SK-N-SH (cell line): ENCODE results near the gene SPINT3. TPM values are rescaled to one million over a fixed set of nuclear protein-coding genes. Genes with fewer than 3 reads are reported as not detected.

Source experiments
- polyA plus RNA-seq, 3 experiments: library from polyadenylated mRNA; depleted of rRNA; stranded (reverse); fragments of >200 nt; gene quantifications; 2 replicates each; pipeline ENCODE4 v1.2.3, GENCODE V29; 2012
- small RNA-seq, 7 experiments: library from RNA; depleted of rRNA; stranded (forward); fragments of <200 nt; gene quantifications; one replicate each; pipeline ENCODE3, GENCODE V24; 2012

SPINT3 gene
- polyA plus RNA-seq, 1 of the 3 experiments (the other 2 are of a cell fraction), result not detected

Small RNA genes lying within 50 kb of the gene (small RNA-seq; reads per million reads assigned to genes)
- gene AL031663.1 (0 to 3.4 (median 0) reads per million in 7 experiments), gene HSPD1P21 (0 reads per million in 7 experiments), gene RNA5SP485 (0 reads per million in 7 experiments)

Other genes starting within 250 kb of the SPINT3 start
- gene RBPJL, start 208.8 kb downstream of the SPINT3 start, polyA plus RNA-seq (2012; rRNA removed), result not detected in 2 replicates
- gene MATN4, start 207.3 kb downstream of the SPINT3 start, polyA plus RNA-seq (2012; rRNA removed), result 0.13 and 0.16 TPM in 2 replicates
- gene SDC4, start 167.2 kb downstream of the SPINT3 start, polyA plus RNA-seq (2012; rRNA removed), result 131 and 192 TPM in 2 replicates
- gene SYS1, start 152.5 kb downstream of the SPINT3 start, polyA plus RNA-seq (2012; rRNA removed), result 26.5 and 26.9 TPM in 2 replicates
- not detected in 2 replicates for gene TP53TG5, start 137.3 kb downstream of the SPINT3 start, polyA plus RNA-seq (2012; rRNA removed)
- gene DBNDD2, start 107.3 kb downstream of the SPINT3 start, polyA plus RNA-seq (2012; rRNA removed), result 22.4 and 24.5 TPM in 2 replicates
- 144 and 149 TPM in 2 replicates for gene PIGT, start 99.5 kb downstream of the SPINT3 start, polyA plus RNA-seq (2012; rRNA removed)
- 0.21 TPM in 1 of 2 replicates, not detected in the other for gene WFDC2, start 45.9 kb downstream of the SPINT3 start, polyA plus RNA-seq (2012; rRNA removed)
- not detected in 2 replicates for gene WFDC6, start 23.9 kb upstream of the SPINT3 start, polyA plus RNA-seq (2012; rRNA removed)
- gene EPPIN, start 31.8 kb upstream of the SPINT3 start, polyA plus RNA-seq (2012; rRNA removed), result not detected in 2 replicates
- gene WFDC8, start 63.7 kb upstream of the SPINT3 start, polyA plus RNA-seq (2012; rRNA removed), result not detected in 2 replicates
- gene WFDC10A, start 114.1 kb upstream of the SPINT3 start, polyA plus RNA-seq (2012; rRNA removed), result not detected in 2 replicates
- not detected in 2 replicates for gene WFDC9, start 115.7 kb upstream of the SPINT3 start, polyA plus RNA-seq (2012; rRNA removed)
- gene WFDC11, start 154.6 kb upstream of the SPINT3 start, polyA plus RNA-seq (2012; rRNA removed), result not detected in 2 replicates
- gene WFDC13, start 186.4 kb upstream of the SPINT3 start, polyA plus RNA-seq (2012; rRNA removed), result not detected in 2 replicates
- gene WFDC10B, start 189.4 kb upstream of the SPINT3 start, polyA plus RNA-seq (2012; rRNA removed), result not detected in 2 replicates
- gene SPINT4, start 206.7 kb upstream of the SPINT3 start, polyA plus RNA-seq (2012; rRNA removed), result not detected in 2 replicates